ENCODE data around the gene XYLB.

XYLB gene

DNA sequence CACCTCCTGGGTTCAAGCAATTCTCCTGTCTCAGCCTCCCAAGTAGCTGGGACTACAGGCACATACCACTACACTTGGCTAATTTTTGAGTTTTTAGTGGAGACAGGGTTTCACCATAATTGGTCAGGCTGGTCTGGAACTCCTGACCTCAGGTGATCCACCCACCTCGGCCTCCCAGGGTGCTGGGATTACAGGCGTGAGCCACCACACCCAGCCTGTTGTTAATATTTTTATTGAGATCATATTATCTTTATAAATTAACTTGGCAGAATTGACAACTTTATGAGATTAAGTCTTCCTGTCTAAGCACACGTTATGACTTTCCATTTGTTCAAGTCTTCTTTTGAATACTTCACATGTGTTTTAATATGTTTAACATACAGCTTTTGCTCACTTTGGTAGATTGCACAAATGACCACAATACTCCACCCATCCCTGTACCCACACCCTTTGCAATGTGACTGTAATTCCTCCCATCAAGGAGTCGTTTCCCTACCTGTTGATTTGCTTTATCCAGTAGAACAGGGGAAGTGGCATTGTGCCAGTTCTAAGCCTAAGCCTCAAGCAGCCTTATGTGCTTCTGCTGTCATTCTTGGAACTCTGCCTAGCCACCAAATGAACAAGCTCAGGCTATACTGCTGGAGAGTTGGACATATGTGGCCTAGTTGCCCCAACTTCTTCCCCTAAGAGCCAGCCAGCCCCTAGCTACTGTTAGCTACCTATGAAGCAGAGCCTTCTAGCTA, 8.2 kb downstream of the XYLB start:
- intact Hi-C loops (cut with DNase I), result loop anchor here (5.0 kb wide), 1 partner anchor 237 kb away; no protein-coding TSS in a partner anchor
- DNase-seq, result no peak

DNA sequence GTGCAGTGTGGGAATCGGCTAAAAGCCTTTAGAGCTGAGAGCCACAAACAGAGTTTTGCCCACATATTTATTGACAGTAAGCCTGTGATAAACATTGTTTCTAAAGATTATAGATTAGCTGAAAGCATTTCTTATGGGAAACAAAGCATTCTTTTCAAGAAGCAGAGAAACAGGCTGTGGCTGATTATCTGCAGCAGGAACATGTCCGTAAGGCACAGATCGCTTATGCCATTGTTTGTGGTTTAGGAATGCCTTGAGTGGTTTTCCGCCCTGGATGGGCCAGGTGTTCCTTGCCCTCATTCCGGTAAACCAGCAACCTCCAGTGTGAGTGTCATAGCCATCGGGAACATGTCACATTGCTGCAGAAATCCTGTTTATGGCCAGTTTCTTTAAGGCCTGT, 12.5 kb downstream of the XYLB start:
- intact Hi-C loops (cut with DNase I), result no loop called here
- DNase-seq, result no peak

DNA sequence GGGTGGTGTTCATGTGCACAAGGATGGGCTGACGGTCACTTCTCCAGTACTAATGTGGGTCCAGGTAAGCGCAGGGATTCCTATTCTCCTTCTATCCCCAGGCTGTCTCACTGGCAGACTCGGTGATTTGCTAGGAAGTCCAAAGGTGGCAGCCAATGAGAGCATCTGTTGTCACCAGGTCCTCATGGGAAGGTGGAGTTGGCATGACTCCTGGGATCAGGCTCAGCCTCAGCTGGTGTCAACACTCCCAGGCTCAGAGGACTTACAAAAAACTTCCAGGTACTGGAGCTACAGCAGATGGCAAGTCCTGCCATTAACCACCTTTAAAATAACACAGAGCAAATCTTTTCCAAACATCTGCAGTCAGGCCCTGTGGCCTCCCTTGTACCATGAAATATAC, 13.8 kb downstream of the XYLB start:
- intact Hi-C loops (cut with DNase I), result no loop called here
- no peak for DNase-seq

DNA sequence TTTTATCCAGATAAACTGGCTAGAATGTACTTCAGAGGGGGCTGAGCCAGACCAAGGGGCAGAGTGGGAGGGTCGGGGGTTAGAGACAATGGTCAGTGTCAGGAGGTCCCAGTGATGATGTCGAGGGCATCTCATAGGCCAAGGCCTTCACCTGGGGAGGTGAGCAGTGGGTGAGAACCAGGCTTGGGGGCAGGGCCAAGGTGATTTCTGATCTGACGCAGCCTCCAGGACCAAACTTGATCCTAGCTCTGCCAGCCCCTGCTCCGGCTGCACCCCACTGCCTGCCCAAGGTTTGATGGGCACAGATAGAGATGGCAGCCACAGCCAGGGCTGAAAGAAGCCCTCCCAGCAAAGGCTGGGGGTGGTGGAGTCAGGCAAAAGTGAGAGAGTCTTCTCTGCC, 14.9 kb downstream of the XYLB start:
- intact Hi-C loops (cut with DNase I), result no loop called here
- DNase-seq, result no peak

GRCh38 chr3:38362825-38363224, 16.2 kb downstream of the XYLB start:
- intact Hi-C loops (cut with DNase I), result no loop called here
- no peak for DNase-seq

DNA sequence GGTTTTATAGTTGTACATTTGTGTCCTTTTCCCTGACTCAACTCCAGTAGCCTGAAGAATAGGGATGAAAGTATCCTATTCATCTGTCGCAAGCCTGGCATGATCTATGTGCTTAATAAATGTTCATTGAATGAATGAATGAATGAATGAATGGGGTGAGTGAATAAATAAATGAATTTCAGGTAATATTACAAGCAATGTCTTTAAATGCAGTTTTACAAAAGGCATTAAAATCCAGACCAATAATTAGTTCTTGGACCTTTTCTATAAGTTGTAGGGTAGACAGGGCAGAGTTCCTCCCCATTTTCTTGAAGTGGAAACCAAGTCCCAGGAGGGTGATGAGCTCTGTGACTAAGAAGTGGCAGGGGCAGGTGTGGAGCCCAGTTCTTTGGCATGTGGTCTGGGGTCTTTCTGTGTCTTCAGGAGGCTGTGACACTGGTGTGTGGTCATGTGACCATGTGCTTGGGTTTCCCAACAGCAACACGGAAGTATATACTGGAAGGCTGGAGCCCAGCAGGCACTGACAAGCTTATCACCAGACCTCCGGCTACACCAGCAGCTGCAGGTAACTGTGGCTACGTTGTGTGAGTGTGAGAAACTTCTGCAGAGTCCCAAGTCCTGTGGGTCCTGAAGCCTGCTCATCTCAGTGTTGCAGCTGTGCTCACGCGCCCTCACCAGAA, 18.3 kb downstream of the XYLB start:
- no peak for DNase-seq
- intact Hi-C loops (cut with DNase I), result no loop called here

DNA sequence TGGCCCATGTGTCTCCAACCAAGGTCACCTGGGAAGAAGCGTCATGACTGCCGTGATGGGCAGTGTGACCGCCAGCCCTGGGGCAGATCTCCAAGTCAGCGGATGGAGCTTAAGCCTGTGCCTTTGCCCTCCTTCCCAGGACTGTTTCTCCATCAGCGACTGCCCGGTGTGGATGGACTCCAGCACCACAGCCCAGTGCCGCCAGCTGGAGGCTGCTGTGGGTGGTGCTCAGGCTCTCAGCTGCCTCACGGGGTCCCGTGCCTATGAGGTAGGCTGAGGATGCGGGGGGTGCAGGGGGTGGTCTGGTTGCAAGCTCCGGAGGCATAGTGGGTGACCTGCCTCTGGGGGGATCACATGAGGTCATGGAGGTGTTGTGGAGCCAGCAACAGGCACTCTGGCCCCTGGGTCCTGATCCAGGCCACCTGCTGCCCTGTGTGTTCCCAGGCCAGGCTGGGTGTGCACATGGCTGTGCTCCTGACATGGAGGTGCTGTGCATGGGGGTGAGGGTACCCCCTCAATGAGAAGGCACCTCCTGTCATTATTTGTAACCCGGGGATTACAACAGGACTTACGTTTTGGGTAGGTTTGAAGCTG, 19.0 kb downstream of the XYLB start:
- intact Hi-C loops (cut with DNase I), result no loop called here
- no peak for DNase-seq

DNA sequence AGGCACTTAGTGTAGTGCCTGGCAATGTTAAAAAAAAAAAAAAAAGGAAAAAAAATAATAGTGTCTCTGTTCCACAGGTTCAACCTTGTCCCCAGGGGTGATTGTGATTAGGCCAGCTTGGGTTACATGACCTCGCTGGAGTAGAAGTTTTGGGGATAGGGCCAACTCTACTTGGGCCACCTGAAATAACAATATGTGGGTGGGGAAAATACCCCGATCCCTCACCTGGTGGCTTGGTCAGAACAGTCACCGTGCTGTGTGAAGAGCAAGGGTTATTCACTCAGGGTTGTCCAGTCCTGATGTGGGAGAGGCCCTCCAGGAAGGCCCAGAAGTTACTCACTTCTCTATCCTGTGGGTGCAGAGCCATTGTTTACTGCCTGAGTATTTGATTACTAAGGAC, 19.5 kb downstream of the XYLB start:
- no peak for DNase-seq
- intact Hi-C loops (cut with DNase I), result no loop called here

DNA sequence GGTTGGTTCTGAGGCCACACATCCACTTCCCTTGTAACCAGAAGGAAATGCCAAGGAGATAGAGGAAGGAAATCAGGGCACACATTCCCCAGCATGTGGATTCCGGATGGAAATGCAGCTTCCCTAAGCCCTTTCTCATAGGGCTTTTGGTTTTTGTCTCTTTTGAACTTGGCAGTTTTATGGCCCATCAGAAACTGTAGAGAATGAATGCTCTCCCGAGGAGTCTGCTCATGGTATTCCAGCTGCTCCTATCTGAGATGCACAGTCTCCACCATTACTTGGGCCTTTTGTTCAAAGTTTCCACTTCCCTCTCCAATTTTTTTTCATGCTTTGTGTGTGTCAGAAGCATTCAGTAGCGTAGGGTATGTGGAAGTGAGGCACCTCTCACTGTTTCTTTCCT, 21.2 kb downstream of the XYLB start:
- intact Hi-C loops (cut with DNase I), result no loop called here
- no peak for DNase-seq

DNA sequence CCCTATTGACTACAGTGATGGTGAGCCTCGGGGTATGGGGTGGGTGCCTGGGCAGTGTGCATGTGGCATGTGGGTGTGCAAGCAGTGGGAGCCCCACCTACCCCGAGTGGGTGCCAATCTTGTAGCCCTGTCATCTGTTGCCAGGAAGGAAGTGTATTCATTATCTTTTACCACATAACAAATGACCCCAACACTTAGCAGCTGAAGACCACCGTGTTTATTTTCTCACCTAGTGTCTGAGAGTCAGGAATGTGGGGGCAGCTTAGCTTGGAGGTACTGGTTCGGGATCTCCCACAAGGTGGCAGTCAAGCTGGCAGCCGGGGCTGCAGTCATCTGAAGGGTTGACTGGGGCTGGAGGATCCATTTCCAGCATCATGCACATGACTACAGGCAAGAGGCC, 21.7 kb downstream of the XYLB start:
- DNase-seq, result no peak
- intact Hi-C loops (cut with DNase I), result no loop called here

- no peak for DNase-seq
- intact Hi-C loops (cut with DNase I), result no loop called here
Observed at GRCh38 chr3:38369186-38369585, 22.6 kb downstream of the XYLB start.

- DNase-seq, result no peak
- intact Hi-C loops (cut with DNase I), result no loop called here
Observed at GRCh38 chr3:38370149-38370548, 23.6 kb downstream of the XYLB start.

DNA sequence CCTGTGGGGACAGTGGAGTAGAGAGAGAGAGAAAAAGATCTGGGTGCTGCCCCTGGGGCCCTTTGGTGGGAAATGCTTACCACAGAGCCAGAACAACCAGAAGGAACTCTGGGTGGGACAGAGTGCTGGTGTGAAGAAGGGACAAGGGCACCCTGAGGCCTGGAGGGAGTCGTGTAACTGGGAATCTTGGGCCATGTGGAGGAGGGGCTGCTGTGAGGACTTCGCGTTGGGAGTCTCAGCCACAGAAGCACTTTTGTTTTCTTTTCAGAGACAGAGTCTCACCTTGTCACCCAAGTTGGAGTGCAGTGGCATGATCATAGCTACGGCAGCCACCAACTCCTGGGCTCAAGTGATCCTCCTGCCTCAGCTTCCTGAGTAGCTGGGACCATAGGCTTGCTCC, 24.3 kb downstream of the XYLB start:
- DNase-seq, result no peak
- intact Hi-C loops (cut with DNase I), result no loop called here

- intact Hi-C loops (cut with DNase I), result no loop called here
- DNase-seq, result no peak
Observed at GRCh38 chr3:38371541-38372213, 25.1 kb downstream of the XYLB start.

DNA sequence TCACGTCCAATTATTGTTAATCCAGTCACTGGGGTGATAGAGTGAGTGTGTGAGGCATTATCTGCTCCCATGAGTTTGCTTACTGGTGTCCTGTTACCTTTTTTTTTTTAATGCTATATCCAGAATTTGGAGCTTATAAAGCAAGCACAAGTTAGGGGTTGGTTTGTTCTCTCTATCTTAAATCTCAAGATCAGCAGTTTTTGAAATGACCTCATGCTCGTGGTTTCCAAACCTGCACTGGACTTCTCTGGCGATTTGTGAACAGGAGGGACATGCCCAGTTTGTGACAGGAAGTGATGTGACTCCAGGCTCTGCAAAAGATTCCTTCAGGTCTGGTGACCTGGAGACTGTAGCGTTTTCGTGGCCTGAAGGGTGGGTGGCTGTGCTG, 25.6 kb downstream of the XYLB start:
- DNase-seq, result no peak
- intact Hi-C loops (cut with DNase I), result no loop called here

DNA sequence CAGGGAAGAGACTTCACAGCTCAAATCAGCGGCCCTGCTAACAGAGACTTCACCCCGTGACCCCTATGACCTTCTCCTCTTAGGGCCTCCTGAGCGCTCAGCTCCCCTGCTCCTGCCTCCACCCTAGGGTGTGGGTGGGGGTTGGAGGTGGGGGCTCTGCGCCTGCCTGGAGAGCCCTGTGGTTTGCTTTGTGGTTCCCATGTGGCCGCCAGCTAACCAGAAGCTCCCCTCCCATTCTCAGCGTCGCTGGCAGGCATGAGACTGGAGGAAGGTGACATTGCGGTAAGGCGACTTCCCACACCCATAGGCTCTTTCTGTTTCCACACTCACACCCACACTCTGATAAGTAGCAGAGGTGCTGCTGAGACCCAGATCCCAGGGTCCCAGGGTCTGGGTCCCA, 27.6 kb downstream of the XYLB start:
- DNase-seq, result no peak
- intact Hi-C loops (cut with DNase I), result no loop called here

- DNase-seq, result no peak
- intact Hi-C loops (cut with DNase I), result no loop called here
Observed at GRCh38 chr3:38375072-38375471, 28.5 kb downstream of the XYLB start.

DNA sequence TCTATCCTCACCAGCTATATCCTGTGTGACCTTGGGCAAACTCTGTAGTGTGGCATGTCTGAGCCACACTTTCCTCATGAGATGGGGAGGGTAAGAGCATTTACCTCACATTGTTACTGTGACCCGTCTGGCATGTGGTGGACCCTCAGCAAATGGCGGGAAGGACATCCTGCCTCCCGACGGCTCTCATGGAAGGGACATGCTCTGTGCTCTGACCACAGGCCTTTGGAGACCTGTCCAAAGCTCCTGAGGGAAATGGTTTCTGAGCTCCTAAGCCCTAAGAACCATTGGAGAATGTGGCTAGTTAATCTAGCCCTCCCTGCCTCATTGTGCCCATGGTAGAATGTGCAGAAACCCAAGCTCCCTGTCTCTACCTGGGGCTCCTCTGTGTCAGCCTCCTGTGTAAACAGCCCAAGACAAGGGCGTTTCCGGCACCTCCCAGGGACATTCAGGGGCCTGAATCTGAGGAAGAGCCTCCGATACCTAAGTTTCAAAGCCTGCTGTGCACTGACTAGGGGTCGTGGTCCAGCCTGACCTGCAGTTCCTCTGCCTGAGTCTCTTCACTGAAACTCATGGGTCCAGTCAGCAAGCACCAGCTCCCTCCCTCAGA, 29.0 kb downstream of the XYLB start:
- intact Hi-C loops (cut with DNase I), result no loop called here
- no peak for DNase-seq

- no peak for DNase-seq
- intact Hi-C loops (cut with DNase I), result no loop called here
Observed at GRCh38 chr3:38376098-38376816, 29.7 kb downstream of the XYLB start.

GRCh38 chr3:38379201-38379770, 32.7 kb downstream of the XYLB start:
- intact Hi-C loops (cut with DNase I), result no loop called here
- no peak for DNase-seq
